Thymus (tissue), 11 donors: ENCODE measurements around the gene SUSD2. TPM values are rescaled to one million over a fixed set of nuclear protein-coding genes. Genes with fewer than 3 reads are reported as not detected.

Experiments used
- DNase-seq, 9 donors: peaks; one replicate each; pipeline ENCODE4 v3.0.0-alpha.2; 2013; ENCODE audit warnings: low spot score in 9 of 9, low read depth in 6 of 9, missing footprints in 1 of 9
- H3K27ac ChIP-seq, 2 donors: one replicate each; pipeline ENCODE4 v1.5.1; 2013; ENCODE audit warnings: control low read depth in 1 of 2, low read depth in 1 of 2, low read length in 1 of 2, mild to moderate bottlenecking in 1 of 2, moderate library complexity in 1 of 2
- H3K27me3 ChIP-seq, 2 donors: one replicate each; pipeline ENCODE4 v1.5.1; 2013; ENCODE audit warnings: low read length in 1 of 2; ENCODE audit not compliant: control insufficient read depth in 2 of 2, insufficient read depth in 1 of 2
- H3K36me3 ChIP-seq, 2 donors: one replicate each; pipeline ENCODE4 v1.5.1; 2013; ENCODE audit warnings: low read length in 1 of 2, mild to moderate bottlenecking in 1 of 2, moderate library complexity in 1 of 2; ENCODE audit not compliant: control insufficient read depth in 2 of 2, insufficient read depth in 2 of 2
- H3K4me1 ChIP-seq, 2 donors: one replicate each; pipeline ENCODE4 v1.5.1; 2013; ENCODE audit warnings: low read length in 2 of 2; ENCODE audit not compliant: control insufficient read depth in 2 of 2, insufficient read depth in 2 of 2
- H3K4me3 ChIP-seq, 2 donors: one replicate each; pipeline ENCODE4 v1.5.1; 2013; ENCODE audit warnings: low read length in 2 of 2, control low read depth in 1 of 2, mild to moderate bottlenecking in 1 of 2
- H3K9me3 ChIP-seq, 2 donors: one replicate each; pipeline ENCODE4 v1.5.1; 2013; ENCODE audit warnings: low read length in 1 of 2, mild to moderate bottlenecking in 1 of 2; ENCODE audit not compliant: control insufficient read depth in 2 of 2, insufficient read depth in 1 of 2
- WGBS: extraction: QIAGEN DNeasy Blood & Tissue Kit; methylation state at CpG from one replicate; pipeline ENCODE4 v1.1.7; 2013; 5-methylcytosine and 5-hydroxymethylcytosine counted together
- polyA plus RNA-seq: library from polyadenylated mRNA; stranded (reverse); fragments of 200-250 nt; gene quantifications from one replicate; pipeline ENCODE4 v1.2.3, GENCODE V29; 2013
- total RNA-seq: library from RNA; stranded (reverse); fragments of 120-200 nt; gene quantifications from one replicate; pipeline ENCODE4 v1.2.4, GENCODE V29; 2013
- donor health status: healthy.

The SUSD2 gene
- total and polyA plus RNA-seq, 2 donors = 0.33 to 4.1 TPM

DNA sequence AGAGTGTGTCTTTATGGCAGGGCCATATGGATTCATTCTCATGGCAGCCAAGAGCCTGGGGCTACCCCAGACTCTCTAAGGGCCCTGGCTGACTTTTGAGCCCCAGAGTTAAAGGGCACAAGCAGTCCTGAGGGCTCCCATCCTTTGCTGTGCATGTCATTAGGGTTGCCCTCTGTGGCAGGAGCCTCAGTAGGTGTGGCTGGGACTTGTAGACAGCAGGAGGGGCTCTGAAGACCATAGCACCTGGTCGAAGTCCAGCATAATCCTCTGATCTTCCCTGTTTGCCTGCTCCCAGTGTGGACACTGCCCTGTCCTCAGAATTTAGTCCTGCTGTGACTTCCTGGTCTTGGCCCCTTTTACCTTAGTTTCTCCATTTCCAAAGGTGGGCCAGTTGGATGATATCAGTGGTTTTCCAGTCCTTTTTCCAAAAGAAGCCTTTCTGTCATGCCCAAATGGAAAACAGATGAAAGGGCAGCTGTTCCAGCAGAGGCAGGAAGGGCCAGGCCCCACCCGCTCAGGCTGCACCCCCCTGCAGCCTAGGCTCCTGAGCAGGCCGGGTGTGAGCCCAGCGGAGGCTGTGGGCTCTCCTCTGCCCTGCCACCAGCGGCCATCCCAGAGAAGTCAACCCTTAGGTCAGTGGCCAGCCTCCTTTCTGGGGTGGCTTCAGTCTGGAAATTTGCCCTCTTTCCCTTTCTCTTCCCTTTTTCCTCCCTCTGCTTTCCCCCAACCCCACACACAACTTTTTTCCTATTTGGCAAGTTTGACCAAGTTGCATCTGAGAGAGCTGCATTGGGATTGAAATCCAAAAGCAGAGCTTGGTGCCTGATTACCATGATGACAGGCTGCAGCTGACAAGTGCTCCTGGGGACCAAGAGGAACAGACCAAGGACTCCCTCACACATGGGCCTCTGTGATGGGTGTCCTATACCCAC, 32.8 kb upstream of the SUSD2 start:
- Histone ChIP-seq H3K27ac (peak overlapping the region; percentile 31 to 79), H3K4me3 (no peak overlapping the region), H3K36me3 (peaks cover 3 to 27% of the 10 kb centered on the region in 2 donors), H3K9me3 (peaks cover 0 to 5% of the 10 kb centered on the region in 2 donors), H3K27me3 (no peaks in the 10 kb centered on the region), H3K4me1 (peaks cover 50 to 97% of the 10 kb centered on the region in 2 donors)
- DNase-seq = no peak
- WGBS = 88% methylated on average over 5 of the region's 5 CpGs

DNA sequence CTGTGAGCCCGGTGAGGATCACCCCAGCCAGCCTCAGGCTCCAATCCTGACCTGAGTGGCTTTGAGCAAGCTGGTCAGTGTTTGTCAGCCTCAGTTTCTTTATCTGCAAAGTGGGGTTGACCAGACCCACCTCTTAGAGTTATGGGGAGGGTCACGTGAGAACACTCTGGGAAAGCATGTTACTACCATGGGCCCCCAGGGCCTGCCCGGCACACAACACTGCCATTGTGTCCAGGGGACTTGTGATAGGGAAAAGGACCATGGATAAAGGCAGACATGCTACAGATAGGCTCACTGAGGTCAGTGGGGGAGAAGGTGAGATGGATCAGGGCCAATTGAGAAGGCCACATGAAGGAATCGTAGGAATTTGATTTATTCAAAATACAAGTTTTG, 32.1 kb upstream of the SUSD2 start:
- DNase-seq = no peak
- Histone ChIP-seq H3K27me3 (no peaks in the 10 kb centered on the region), H3K27ac (no peak overlapping the region), H3K36me3 (peaks cover 3 to 28% of the 10 kb centered on the region in 2 donors), H3K4me1 (peaks cover 51 to 97% of the 10 kb centered on the region in 2 donors), H3K9me3 (peaks cover 0 to 3% of the 10 kb centered on the region in 2 donors), H3K4me3 (no peak overlapping the region)
- WGBS = 97% methylated on average over 4 of the region's 4 CpGs

GRCh38 chr22:24153353-24153752, 27.9 kb upstream of the SUSD2 start:
- peak in 5 of 9 donors; percentile 61 to 91 (median 78) for DNase-seq
- 45% methylated on average over 3 of the region's 3 CpGs for WGBS
- peaks cover 42 to 92% of the 10 kb centered on the region in 2 donors for H3K4me1 ChIP-seq

DNA sequence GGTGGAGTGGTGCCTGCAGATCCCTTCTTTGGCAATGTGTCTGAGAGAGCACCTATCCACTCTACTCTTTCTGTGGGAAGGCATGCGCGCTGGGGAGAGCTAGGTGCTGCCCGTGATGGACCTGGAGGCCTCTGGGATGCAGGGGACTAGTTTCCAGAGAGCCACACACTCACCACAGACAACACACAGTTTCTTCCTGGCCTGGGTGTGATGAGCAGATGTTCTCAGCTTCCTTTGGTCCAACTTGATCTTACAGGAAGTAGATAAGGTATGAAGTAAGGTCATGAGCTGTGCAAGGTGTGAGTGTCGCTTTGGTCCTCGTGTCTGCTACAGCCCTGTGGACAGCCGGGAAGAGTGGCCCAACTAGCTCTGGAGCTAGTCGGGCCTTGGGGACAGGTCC, 27.3 kb upstream of the SUSD2 start:
- Histone ChIP-seq H3K4me3 (peak overlapping the region in 1 of 2 donors; percentile 9), H3K9me3 (no peaks in the 10 kb centered on the region), H3K27me3 (no peaks in the 10 kb centered on the region), H3K27ac (peak overlapping the region; percentile 98), H3K4me1 (peaks cover 45 to 92% of the 10 kb centered on the region in 2 donors), H3K36me3 (peaks cover 3 to 28% of the 10 kb centered on the region in 2 donors)
- DNase-seq = peak in 1 of 9 donors; percentile 75
- 55% methylated on average over 7 of the region's 7 CpGs for WGBS

More at GRCh38 chr22:24153353-24153752, 27.9 kb upstream of the SUSD2 start:
- Histone ChIP-seq H3K27ac (peak overlapping the region; percentile 98), H3K9me3 (no peaks in the 10 kb centered on the region), H3K4me3 (peak overlapping the region; percentile 1 to 9), H3K36me3 (peaks cover 3 to 28% of the 10 kb centered on the region in 2 donors), H3K27me3 (no peaks in the 10 kb centered on the region)

GRCh38 chr22:24154826-24155225, 26.5 kb upstream of the SUSD2 start:
- Histone ChIP-seq H3K27me3 (no peaks in the 10 kb centered on the region), H3K4me1 (peaks cover 45 to 92% of the 10 kb centered on the region in 2 donors), H3K4me3 (peak overlapping the region in 1 of 2 donors; percentile 44), H3K36me3 (peaks cover 8 to 32% of the 10 kb centered on the region in 2 donors), H3K27ac (peak overlapping the region; percentile 98), H3K9me3 (no peaks in the 10 kb centered on the region)
- WGBS = 84% methylated on average over 5 of the region's 5 CpGs
- peak in 1 of 9 donors; percentile 50 for DNase-seq

GRCh38 chr22:24155627-24156140, 25.6 kb upstream of the SUSD2 start:
- peaks cover 13 to 39% of the 10 kb centered on the region in 2 donors for H3K36me3 ChIP-seq
- DNase-seq = peak in 1 of 9 donors; percentile 67
- peak overlapping the region; percentile 83 to 98 for H3K27ac ChIP-seq
- 2% methylated on average over 41 of the region's 41 CpGs for WGBS
- H3K9me3 ChIP-seq = no peaks in the 10 kb centered on the region
- H3K4me1 ChIP-seq = peaks cover 45 to 88% of the 10 kb centered on the region in 2 donors
- peak overlapping the region; percentile 44 to 75 for H3K4me3 ChIP-seq
- H3K27me3 ChIP-seq = no peaks in the 10 kb centered on the region

GRCh38 chr22:24156141-24156912, 25.0 kb upstream of the SUSD2 start:
- Histone ChIP-seq H3K27me3 (no peaks in the 10 kb centered on the region), H3K36me3 (peaks cover 11 to 45% of the 10 kb centered on the region in 2 donors), H3K27ac (peak overlapping the region; percentile 70 to 83), H3K4me3 (peak overlapping the region; percentile 75 to 83), H3K9me3 (no peaks in the 10 kb centered on the region), H3K4me1 (peaks cover 45 to 82% of the 10 kb centered on the region in 2 donors)
- peak in 3 of 9 donors; percentile 65 to 81 (median 68) for DNase-seq
- under 1% methylated on average over 77 of the region's 77 CpGs for whole genome bisulfite sequencing

DNA sequence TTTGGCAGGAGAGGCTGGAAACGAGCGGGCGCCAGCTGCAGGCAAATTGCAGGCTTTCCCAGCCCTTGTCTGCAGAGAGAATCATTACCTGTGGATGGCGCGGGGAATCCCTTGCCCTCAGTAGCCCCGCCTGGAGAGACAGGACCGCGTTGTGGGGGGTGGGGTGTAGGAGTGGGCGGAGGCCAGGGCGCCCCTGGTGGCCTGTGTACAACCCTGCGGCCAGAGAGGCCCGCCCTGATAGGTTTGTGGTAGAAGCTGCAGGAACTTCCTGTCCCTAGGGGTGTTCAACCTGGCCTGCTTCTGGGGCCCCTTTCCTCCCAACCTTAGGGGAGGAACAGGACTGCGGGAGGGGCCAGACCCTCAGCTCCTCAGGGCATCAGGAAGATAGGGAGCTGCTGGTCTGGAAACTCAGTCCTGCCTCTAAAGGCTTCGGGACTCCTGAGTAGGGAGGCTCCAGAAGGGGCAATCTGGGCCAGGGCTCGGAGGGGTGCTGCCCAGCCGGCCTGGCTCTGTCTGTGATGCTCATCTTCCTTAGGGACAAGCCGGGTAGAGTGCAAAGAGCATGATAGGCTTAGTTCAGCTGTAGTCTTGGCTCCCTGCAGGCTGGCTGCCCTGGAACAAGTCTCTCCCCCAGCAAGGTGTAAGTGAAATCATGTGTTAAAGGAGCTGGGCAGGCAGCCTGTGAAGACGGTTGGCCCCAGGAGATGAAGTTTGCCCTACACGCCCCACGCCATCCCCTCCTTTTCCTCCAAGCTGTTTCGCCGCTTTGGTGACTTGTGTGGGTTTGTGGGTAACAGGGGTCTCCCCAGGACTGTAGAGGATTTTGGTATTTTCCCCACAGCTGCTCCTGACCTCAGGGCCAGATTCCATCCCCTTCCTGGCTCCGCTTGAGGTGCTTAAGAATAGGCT, 24.1 kb upstream of the SUSD2 start:
- Histone ChIP-seq H3K36me3 (peaks cover 14 to 46% of the 10 kb centered on the region in 2 donors), H3K27ac (peak overlapping the region; percentile 70 to 83), H3K4me1 (peaks cover 45 to 81% of the 10 kb centered on the region in 2 donors), H3K4me3 (peak overlapping the region; percentile 75 to 83), H3K9me3 (no peaks in the 10 kb centered on the region), H3K27me3 (no peaks in the 10 kb centered on the region)
- peak in 6 of 9 donors; percentile 59 to 90 (median 78) for DNase-seq
- 6% methylated on average over 23 of the region's 23 CpGs for WGBS
